D721Med (cell line): ENCODE results near the gene NUDT2.

ENCODE experiments used
- DNase-seq: peaks from one replicate; pipeline ENCODE4 v3.0.0; 2011; ENCODE audit warnings: low spot score; ENCODE audit not compliant: insufficient read length
- FAIRE-seq: peaks from 2 replicates; lab custom pipeline; 2011; peaks lifted over from hg19 to GRCh38; lab: Jason Lieb, UNC
- TF ChIP-seq, protein P1 (sequence below): IDR thresholded peaks from 2 replicates; pipeline ENCODE4 v1.5.1; 2012; ENCODE audit warnings: mild to moderate bottlenecking, control low read depth; ENCODE audit not compliant: insufficient read depth; ENCODE audit errors: missing control alignments

Gene NUDT2

DNA sequence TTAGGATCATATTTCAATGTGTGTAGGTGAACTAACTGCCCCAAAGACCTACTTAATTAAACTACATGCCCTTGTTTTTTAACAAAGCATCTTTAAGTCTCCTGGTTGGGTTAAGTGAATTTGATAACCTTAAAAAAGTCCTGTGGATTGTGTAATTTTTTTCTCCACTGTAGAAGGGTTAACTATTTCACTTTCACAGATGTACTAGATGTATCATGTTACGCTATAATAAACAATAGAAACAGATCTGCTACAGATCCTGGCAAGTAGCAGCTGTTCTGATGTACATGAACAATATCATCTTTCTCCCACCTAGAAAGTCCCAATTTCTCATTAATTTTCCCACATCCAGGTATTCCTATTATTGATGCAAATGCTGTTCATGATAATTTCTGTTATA is 19.2 kb upstream of the NUDT2 start:
- TF ChIP-seq, protein P1, sequence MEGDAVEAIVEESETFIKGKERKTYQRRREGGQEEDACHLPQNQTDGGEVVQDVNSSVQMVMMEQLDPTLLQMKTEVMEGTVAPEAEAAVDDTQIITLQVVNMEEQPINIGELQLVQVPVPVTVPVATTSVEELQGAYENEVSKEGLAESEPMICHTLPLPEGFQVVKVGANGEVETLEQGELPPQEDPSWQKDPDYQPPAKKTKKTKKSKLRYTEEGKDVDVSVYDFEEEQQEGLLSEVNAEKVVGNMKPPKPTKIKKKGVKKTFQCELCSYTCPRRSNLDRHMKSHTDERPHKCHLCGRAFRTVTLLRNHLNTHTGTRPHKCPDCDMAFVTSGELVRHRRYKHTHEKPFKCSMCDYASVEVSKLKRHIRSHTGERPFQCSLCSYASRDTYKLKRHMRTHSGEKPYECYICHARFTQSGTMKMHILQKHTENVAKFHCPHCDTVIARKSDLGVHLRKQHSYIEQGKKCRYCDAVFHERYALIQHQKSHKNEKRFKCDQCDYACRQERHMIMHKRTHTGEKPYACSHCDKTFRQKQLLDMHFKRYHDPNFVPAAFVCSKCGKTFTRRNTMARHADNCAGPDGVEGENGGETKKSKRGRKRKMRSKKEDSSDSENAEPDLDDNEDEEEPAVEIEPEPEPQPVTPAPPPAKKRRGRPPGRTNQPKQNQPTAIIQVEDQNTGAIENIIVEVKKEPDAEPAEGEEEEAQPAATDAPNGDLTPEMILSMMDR, result no peak
- FAIRE-seq (peak; percentile 32), DNase-seq (no peak)

DNA sequence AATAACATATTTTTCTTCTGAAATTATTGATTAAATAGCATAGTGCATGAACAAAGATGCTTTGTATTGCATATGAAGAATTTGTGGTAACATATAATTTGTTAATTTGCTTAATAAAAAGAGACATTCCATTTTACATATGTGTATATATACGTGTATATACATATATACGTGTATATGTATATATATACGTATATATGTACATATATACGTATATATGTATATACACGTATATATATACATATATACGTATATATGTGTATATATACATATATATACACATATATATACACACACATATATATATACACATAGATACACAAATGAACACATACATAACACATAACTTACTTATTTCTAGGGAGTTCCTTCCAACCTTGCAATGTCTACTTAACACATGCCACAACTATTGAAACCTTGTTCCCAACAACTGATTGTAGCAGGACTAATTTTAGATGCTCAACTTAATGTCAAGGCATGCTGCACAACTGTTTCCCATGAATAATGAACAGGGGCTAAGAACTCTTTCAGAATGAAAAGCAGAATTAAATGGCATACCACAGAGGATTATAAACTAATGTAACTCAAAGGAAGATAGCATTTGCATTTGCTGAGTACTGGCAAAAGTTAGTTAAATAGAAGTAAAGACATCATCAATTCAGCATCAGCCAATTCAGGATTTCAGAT is 17.7 kb upstream of the NUDT2 start:
- no peak for FAIRE-seq
- no peak for DNase-seq
- TF ChIP-seq, protein P1, result no peak

DNA sequence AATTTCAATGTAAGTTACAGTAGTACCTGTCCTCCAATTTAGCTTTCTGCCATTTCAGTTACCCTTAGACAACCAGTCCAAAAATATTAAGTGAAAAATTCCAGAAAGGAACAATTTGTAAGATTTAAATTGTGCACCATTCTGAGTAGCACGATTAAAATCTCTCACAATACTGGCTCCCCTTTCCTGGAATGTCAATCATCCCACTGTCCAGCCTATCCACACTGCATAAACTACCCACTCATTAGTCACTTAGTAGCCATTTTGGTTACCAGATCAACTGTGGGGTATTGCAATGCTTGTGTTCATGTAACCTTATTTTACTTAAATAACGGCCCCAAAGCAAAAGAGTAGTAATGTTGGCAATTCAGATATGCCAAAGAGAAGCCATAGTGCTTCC is 11.9 kb upstream of the NUDT2 start:
- TF ChIP-seq, protein P1, result no peak
- FAIRE-seq, result no peak
- no peak for DNase-seq

DNA sequence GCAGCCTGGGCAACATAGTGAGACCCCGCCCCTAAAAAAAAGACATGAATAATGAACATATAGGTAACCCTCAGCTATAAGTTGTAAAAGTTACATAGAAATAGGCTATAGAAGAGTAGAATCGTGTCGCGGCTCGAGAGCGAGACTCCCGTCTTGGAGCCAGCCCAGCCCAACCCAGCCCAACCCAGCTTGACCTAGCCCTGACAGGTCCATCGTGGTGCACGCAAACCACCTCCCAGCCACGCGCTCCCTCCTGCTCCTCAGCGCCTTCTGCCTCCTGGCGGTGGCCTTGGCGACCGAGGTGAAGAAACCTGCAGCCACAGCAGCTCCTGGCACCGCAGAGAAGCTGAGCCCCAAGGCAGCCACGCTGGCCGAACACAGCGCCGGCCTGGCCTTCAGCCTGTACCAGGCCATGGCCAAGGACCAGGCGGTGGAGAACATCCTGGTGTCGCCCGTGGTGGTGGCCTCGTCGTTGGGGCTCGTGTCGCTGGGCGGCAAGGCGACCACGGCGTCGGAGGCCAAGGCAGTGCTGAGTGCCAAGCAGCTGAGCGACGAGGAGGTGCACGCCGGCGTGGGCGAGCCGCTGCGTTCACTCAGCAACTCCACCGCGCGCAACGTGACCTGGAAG is 11.1 kb upstream of the NUDT2 start:
- no peak for FAIRE-seq
- no peak for DNase-seq
- TF ChIP-seq, protein P1, result no peak

DNA sequence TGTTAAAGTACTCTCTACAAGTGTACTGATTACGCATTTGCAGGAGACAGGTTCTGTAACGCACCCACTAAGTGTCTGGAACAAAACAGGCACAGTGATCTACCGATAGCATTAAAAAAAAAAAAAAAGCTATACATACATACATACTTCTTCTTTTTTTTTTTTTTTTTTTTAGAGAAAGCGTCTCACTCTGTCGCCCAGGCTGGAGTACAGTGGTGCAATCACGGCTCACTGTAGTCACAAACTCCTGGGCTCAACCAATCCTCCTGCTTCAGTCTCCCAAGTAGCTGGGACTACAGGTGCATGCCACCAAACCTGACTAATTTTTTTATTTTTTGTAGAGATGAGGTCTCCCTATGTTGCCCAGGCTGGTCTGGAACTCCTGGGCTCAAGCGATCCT is 7.9 kb upstream of the NUDT2 start:
- TF ChIP-seq, protein P1, result no peak
- DNase-seq, result no peak
- no peak for FAIRE-seq

DNA sequence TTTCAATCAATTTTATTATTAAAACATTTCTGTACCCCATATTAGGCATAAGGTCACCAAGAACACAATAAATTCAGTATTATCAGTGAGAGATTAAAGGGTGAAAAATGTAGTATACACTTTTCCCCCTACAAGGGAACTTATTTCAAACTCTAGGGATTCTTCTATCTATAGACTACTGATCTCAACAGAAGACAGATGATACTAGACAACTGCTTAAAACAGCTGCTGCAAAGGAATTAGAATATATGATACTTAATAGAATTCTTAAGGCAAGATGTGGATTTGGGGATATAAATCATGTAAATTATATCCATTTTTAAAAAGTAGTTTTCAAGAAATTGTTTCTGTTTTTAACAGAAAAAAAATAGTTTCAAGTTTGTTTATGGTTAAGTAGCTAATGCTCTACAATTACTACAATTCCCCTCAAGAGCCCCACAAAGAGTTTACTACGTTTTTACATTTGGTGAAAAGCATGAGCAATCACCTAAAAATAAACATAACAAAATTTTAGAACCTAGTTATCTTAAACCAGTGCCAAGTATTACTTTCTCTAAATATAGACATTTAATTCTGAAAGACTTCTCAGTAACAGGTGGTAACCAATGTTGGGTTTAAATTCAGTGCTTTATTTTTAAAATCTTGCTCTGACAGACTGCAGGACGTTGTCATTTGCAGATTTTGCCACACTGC is 6.3 kb upstream of the NUDT2 start:
- DNase-seq (no peak), FAIRE-seq (no peak)
- TF ChIP-seq, protein P1, result no peak

DNA sequence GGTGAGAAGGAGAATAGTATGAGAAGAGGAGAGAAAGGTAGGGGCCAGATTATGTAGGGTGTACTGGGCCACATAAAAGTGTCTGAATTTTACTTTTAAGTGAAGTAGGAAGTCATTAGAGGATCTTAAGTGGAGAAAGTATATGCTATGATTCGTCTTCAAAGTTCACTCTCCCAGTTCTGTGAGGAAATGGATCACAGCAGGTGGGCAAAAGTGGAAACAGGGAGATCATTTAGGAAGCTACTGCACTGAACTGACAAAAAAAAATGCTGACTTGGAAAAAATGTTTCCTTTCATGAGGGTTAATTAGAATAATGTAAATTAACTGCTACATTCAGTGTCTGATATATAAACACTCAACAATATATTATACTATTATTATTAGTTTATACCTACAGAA is 2.7 kb upstream of the NUDT2 start:
- DNase-seq, result no peak
- no peak for FAIRE-seq
- TF ChIP-seq, protein P1, result no peak
